ENCODE data around the gene CLIC4.
"Not testable (repeated sequence)": the region's sequence is repeated elsewhere in the genome, so short reads cannot be mapped to it uniquely, and the experiment has no call there.

CLIC4 gene

DNA sequence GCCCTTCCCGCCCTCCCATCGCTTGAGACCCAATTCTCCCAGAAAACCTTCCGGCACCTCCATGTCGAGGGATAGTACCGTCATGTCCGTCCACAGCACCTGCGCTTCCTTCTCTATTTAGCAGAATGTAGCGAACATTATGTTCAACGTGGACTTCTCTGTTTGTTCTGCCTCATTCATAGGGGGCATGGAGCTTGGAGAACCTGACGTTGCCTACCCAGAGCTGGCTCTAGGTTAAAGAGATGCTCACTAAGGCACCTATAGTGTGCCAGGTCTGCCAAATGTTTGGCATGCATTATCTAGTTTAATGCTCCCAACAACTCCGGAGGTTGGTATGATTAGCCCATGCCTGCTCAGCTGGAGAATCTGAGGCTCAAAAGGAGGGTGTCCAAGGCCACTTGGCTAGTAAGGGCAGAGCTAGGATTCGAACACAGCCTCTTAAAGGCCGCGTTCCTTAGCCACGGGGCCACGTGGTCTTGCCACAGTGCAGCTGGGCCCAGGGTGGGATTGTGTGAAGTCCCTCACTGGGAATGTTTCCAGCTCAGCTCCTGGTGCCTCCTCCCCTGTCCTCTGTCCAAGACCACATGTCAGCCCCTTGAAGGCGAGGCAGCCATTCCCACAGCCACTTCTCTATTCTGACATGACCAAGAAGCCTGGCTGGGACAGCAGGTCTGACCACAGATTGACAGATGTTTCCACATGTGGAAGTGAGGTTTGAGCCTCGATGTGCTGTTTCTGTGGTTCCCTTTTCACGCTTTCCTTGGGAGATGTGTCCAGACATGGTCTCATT lies 127.0 kb downstream of the CLIC4 start:
- no peak for FAIRE-seq
- DNase-seq (ENCODE audit: low spot score), result no peak

DNA sequence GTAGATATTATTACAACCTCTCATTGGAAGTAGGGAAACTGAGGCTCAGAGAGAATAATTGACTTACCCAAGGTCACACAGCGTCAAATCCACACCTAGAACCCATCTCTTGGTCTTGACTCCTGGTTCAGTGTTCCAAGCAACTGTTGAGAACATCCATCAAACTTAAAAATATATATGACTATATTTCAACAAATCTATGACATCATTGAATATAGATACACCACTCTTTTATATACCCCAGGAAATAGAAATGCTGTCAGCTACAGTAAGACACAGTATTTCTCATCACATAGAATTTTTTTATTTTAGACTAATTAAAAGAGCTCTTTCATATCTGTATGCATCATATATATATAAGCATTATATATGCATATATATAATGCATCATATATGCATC lies 127.9 kb downstream of the CLIC4 start:
- DNase-seq (ENCODE audit: low spot score), result no peak
- no peak for FAIRE-seq

DNA sequence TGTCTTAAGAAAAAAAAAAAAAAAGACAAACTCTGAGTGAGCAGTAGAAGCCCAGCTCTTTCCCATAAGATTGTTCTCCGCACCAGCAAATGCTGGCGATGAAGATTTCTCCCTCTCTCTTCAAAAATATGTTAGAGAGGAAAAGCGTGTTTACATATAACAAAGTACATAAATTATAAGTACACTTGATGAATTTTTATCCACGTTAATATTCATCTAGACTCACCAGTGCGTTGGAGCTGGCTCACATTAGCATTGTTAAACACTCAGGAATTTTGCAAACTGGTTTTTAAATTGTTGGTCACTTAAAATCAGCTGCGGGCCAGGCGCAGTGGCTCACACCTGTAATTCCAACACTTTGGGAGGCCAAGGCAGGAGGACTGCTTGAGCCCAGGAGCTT lies 128.8 kb downstream of the CLIC4 start:
- no peak for FAIRE-seq

DNA sequence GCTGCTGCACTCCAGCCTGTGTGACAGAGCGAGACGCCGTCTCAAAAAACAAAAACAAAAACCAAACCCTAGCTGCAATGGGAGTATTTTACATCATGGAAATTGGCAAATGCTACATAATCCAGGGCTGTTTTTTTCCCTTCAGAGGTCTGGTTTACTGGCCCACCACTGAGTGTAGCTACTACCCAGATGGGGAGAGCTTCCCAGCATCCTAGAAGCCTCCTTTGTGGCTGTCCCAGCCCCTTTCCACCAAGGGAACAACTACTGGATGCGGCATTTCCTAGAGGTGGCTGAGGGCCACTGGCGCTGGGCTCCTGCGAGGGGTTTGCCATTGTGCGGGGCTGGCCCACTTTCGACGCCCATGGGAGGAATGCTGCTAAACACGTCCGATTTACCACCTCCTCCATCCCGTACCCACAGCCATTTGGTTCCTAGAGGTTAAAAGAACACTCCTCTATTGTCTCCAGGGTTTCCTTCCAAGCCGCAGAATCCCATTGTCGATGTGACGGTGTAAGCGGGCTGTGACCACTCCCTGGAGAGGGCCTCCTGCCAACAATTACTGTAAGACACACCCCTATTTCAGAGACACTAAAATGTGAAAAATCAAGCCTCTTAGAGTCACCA lies 129.5 kb downstream of the CLIC4 start:
- DNase-seq (ENCODE audit: low spot score), result no peak
- no peak for FAIRE-seq

More for the DNA sequence above, 128.8 kb downstream of the CLIC4 start:
- DNase-seq (ENCODE audit: low spot score), result no peak

DNA sequence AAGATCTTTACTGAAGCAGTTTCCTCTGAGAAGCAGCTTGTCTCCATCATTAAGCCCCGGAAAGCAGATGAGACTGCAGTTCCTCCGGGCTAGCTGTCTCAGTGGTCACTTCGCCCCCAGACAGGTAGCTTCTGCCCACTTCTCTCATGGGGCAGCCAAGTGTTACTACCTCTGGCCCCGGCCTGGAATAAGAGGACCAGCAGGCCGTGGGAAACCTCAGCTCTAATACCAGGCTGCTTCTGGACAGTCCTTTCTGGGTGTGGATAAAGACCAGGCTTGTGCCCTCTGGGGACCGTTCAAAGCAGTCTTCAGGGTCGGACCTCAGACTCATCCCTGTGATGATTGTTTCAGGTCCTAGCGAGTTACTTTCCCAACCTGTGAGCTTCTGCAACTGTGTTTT lies 130.0 kb downstream of the CLIC4 start:
- FAIRE-seq, result no peak

DNA sequence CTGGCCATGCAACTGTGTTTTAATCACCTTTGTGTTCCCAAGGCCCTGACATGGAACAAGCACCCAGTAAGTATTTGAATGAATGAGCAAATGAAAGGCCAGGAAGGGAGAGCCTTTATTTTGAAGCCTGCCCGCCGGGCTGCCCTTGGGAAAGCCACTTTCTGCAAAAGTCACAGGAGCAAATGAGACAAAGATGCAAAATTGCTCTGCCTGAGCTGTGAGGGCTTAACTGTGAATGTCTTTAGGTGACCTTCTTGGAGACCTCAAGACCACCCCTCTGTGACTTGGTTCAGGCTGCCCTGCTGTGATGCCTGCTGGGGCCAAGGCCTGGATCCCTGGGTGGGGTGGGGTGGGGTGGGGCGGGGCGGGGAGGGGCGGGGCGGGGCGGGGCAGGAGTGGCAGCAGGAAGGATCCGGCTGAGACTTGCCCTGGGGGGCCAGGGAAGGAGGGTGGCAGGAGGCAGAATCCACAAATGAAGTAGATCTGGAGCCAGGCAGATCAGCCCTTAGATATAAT lies 130.8 kb downstream of the CLIC4 start:
- FAIRE-seq (no peak), DNase-seq (ENCODE audit: low spot score) (no peak)

More for the DNA sequence above, 130.0 kb downstream of the CLIC4 start:
- DNase-seq (ENCODE audit: low spot score), result no peak

DNA sequence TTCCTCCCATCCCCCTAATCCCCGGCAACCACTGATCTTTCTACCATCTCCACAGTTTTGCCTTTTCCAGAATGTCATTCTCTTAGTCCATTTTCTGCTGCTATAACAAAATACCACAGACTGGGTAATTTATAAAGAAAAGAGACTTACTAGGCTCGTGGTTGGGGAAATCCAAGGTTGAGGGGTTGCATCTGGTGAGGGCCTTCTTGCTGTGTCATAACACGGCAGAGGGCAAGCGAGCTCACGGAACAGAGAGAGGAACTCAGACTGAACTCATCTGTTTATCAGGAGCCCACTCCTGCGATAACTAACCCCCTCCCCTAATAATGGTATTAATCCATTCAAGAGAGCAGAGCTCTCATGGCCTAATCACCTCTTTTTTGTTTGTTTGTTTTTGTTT lies 132.8 kb downstream of the CLIC4 start:
- DNase-seq (ENCODE audit: low spot score), result no peak
- no peak for FAIRE-seq

DNA sequence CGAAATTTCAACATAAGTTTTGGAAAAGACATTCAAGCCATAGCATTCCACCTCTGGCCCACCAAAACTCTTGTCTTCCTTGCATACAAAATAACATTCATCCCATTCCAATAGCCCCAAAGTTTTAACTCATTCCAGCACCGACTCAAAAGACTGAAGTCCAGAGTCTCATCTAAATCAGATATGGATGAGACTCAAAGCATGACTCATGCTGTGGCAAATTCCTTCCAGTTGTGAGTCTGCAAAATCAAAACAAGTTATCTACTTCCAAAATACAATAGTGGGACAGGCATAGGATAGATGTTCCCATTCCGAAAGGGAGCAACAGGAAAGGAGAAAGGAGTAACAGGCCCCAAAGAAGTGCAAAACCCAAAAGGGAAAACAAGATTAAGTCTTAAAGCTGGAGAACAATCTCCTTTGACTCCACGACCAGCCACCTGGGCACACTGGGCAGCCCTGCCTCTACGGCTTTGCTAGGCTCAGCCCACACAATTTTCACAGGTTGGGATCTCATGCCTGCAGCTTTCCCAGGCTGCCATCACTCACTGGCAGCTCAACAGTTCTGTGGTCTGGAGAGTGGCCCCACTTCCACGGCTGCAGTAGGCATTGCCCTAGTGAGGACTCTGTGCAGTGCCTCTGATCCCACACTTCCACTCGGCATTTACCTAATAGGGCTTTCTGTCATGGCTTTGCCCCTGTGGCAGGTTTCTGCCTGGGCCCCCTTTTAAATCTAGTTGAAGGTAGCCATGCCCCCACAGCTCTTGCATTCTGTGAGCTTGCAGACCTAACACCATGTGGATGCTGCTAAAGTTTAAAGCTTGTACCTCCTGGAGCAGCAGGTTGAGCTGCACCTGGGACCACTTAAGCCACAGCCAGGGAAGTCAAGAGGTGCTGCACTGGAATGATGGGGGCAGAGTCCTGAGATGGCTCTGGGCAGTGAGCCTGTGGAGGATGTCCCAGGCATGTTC lies 133.8 kb downstream of the CLIC4 start:
- no peak for FAIRE-seq
- no peak for DNase-seq (ENCODE audit: low spot score)

DNA sequence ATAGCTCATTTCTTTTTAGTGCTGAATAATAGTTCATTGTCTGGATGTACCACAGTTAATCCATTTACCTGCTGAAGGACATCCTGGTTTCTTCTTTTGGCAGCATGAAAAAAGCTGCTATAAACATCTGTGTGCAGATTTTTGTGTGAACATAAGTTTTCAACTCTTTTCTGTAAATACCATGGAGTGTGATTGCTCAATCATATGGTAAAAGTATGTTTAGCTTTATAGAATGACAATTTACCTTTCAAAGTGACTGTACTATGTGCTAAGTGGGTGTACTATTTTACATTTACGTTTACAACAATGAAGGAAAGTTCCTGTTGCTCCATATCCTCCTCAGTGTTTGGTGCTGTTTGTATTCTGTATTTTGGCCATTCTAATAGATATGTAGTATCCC lies 135.8 kb downstream of the CLIC4 start:
- DNase-seq (ENCODE audit: low spot score) (no peak), FAIRE-seq (no peak)

DNA sequence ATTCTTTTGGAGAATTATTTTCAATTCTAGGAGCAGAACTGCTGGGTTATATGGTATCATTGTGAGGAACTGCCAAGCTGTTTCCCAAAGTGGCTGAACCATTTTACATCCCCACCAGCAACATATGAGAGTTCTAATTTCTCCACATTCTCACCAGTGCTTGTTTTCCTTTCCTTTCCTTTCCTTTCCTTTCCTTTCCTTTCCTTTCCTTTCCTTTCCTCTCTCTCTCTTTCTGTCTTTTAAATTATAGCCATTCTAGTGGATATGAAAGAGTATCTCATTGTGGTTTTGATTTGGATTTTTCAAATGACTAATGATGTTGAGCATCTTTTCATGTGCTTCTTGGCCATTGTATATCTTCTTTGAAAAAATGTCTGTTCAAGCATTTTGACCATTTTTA lies 139.5 kb downstream of the CLIC4 start:
- FAIRE-seq (no peak), DNase-seq (ENCODE audit: low spot score) (no peak)

DNA sequence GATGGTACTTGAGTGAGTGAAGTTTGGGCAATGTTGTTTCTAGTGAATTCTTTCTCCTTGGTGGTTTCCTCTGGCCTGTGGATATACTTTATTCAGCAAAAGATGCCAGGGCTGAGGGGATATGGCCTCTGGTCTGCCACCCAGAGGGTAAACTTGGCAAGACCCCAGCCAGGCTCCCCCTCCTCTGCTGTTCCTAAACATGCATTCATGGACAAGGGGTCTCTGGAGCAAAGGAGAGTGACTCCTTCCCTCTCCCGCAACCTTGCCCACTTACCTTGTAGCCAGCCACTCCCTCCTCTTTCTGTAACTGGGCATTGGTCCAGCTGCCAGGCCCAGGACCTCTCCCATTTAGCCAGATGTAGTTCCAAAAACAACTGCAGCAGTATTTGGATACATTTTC lies 141.0 kb downstream of the CLIC4 start:
- no peak for FAIRE-seq
- DNase-seq (ENCODE audit: low spot score), result no peak

DNA sequence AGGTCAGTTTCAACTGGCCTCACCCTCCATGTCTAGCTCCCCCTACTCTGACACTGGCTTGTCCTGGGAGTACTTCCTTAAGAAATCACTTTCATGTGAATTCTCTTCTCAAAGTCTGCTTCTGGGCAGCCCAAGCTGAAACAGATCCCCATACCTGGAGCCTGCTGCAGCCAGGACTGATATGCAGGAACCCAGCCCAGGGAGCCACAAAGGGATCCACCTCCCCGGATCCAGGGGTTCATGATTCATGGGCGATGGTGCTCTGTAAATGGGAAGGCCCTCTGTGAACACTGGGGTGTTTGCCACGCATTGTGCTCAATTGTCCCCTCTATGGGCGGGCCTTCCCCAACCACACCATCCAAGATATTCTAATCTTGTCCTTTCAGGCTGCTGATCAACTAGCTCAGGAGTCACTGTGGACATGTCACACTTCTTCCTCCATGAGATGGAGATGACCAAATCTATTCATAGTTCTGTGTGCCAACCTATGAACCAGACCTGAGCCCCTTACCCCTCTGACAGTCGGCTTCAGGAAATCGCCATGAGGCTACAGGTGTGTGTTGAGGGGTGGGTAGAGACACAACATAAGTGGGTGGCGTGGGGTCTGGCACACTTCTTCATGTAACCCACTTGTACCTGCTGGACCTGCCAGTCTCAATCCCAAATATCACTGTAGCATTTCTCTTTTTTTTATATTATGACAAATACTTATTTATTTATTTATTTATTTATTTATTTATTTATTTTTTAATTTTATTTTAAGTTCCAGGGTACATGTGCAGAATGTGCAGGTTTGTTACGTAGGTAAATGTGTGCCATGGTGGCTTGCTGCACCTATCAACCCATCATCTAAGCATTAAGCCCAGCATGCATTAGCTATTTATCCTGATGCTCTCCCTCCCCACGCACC lies 143.1 kb downstream of the CLIC4 start:
- no peak for DNase-seq (ENCODE audit: low spot score)
- FAIRE-seq, result no peak

DNA sequence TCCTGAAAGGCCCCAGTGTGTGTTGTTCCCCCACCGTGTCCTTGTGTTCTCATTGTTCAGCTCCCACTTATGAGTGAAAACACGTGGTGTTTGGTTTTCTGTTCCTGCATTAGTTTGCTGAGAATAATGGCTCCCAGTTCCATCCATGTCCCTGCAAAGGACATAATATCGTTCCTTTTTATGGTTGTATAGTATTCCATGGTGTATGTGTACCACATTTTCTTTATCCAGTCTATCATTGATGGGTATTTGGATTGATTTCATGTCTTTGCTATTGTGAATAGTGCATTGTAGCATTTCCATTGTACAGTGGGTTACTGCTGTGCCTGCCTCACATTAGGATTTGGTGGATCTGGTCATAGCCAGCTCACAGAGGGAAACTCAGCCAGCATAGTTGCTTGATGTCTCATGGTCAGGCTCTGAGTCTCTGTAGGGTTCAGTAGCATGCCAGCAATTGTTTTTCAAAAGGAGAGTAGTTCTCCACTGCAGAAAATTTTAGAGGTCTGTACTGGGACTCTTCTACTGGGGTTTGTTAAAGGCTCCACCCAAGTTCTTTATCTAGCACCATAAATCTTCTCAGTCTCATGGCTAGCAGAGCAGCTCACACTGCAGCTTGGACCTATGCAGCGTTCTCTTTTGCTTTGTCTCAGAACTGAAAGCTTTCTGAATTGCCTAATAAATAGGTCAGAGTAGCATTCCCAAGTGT lies 143.9 kb downstream of the CLIC4 start:
- DNase-seq (ENCODE audit: low spot score) (no peak), FAIRE-seq (no peak)

DNA sequence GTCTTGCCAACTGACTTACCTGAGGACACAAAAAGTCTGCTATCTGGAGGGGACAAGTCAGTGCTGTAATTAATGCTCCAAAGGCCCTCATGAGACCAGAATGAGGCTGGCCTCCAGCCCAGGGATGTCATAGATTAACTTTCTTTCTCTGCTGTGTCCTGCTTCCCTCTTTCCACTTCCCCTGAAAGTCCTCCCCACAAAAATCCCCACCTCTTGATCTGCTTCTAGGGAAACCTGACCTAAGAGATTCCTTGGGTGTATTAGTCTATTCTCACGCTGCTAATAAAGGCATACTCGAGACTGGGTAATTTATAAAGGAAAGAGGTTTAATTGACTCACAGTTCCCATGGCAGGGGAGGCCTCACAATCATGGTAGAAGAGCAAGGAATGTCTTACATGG lies 145.6 kb downstream of the CLIC4 start:
- FAIRE-seq (no peak), DNase-seq (ENCODE audit: low spot score) (no peak)

DNA sequence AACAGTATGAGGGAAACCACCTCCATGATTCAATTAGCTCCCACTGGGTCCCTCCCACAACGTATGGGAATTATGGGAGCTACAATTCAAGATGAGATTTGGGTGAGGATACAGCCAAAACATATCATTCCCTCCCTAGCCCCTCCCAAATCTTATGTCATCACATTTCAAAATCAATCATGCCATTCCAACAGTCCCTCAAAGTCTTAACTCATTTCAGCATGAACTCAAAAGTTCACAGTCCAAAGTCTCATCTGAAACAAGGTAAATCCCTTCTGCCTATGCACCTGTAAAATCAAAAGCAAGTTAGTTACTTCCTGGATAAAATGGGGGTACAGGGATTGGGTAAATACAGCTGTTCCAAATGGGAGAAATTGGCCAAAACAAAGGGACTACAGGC lies 146.1 kb downstream of the CLIC4 start:
- DNase-seq (ENCODE audit: low spot score); FAIRE-seq: not testable (repeated sequence)

DNA sequence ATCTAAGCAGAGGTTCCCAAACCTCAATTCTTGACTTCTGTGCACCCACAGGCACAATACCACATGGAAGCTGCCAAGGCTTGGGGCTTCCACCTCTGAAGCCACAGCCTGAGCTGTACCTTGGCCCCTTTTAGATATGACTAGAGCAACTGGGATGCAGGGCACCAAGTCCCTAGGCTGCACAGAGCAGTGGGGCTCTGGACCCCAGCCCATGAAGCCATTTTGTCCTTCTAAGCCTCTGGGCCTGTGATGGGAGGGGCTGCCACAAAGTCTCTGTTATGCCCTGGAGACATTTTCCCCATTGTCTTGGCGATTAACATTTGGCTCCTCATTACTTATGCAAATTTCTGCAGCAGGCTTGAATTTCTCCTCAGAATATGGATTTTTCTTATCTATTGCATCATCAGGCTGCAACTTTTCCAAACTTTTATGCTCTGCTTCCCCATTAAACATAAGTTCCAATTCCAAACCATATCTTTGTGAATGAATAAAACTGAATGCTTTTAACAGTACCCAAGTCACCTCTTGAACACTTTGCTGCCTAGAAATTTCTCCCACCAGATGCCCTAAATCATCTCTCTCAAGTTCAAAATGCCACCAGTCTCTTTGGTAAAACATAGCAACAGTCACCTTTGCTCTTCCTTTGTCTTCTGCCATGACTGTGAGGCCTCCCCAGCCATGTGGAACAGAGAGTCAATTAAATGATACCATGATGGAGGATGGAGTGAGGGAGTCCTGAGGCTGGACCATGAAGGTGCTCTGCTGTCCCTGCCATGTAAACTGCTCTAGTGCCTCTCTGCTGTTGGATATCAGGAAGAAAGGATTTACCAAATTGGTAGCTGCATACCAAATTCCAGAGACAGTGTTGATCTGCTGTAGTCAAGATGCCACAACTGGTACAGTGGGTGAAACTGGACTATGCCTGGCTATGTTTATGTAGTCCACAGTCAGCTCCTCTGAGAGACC lies 147.2 kb downstream of the CLIC4 start:
- no peak for FAIRE-seq

DNA sequence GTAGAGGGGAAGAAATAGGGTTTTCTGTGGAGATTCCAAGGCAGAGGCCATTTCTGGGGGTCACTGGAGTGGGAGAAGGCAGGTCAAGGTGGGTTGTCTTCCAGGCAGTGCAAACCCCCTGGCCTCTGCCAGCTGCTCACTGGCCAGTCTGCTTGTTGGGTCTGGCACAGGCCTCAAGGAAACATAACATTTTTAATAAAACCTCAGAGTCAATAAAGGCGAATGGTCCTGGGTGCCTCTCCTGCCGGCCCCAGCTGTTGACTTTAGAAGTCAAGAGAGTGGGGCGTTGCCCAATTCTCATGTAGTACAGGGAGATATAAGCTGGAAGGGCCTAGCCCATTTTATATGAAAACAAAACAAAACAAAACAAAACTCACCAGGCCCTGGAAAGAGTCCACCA lies 148.2 kb downstream of the CLIC4 start:
- DNase-seq (ENCODE audit: low spot score), result no peak
- FAIRE-seq, result no peak

More for the DNA sequence above, 147.2 kb downstream of the CLIC4 start:
- DNase-seq (ENCODE audit: low spot score), result no peak
